ENCODE results near the gene FCHSD1.

DNA sequence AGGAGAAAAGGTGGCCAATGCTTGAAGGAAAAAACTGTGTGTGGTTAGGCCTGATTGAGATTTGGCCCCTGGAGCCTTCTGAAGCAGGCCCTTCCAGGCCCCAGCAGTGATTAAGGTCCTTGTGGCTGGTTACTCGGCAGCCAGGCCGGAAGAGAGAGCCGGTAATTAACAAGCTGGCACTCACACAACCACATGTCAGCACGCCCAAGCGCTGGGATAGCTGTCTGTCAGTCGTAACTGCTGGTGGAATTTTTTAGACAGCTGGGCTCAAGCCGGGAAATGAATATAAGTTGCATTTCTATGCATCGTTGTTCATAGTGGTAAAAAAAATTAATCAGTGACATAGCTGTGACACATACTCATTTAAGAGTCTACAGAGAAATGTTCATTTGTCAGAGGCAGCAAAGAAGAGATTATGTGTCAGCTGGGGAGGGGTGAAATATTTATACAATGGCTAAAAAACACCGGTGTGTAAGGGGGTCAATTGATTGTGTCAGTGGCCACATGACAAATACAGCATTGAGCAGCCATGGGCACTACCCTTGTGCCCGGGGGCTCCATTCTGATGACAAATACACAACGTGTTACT is 44.5 kb upstream of the FCHSD1 start:
- TF ChIP-seq, protein P1, sequence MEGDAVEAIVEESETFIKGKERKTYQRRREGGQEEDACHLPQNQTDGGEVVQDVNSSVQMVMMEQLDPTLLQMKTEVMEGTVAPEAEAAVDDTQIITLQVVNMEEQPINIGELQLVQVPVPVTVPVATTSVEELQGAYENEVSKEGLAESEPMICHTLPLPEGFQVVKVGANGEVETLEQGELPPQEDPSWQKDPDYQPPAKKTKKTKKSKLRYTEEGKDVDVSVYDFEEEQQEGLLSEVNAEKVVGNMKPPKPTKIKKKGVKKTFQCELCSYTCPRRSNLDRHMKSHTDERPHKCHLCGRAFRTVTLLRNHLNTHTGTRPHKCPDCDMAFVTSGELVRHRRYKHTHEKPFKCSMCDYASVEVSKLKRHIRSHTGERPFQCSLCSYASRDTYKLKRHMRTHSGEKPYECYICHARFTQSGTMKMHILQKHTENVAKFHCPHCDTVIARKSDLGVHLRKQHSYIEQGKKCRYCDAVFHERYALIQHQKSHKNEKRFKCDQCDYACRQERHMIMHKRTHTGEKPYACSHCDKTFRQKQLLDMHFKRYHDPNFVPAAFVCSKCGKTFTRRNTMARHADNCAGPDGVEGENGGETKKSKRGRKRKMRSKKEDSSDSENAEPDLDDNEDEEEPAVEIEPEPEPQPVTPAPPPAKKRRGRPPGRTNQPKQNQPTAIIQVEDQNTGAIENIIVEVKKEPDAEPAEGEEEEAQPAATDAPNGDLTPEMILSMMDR (conservative IDR thresholded peaks at IDR 0.05; ENCODE audit: low read depth, low read length) = no peak
- no peak for TF ChIP-seq EZH2phosphoT487 (IDR thresholded peaks at IDR 0.05; ENCODE audit: borderline replicate concordance, low read length)

Data from PC-3 (cell line).